GM10248 (cell line): ENCODE results near the gene RAET1E.
"Not testable (repeated sequence)": the region's sequence is repeated elsewhere in the genome, so short reads cannot be mapped to it uniquely, and the experiment has no call there.

Experiments used
- CTCF ChIA-PET: fragments of 300-600 bp; sonication (Branson Sonifier 250); formaldehyde crosslinking; extraction: SDS; loops from one replicate; lab custom pipeline; 2021; ENCODE audit warnings: antibody characterized with exemption; lab: Yijun Ruan, JAX
- POLR2A ChIA-PET: fragments of 350-650 bp; sonication (Branson Sonifier 250); formaldehyde crosslinking; extraction: SDS; loops from one replicate; lab custom pipeline; 2020; ENCODE audit warnings: antibody characterized with exemption; lab: Yijun Ruan, JAX
- DNase-seq: peaks from one replicate; pipeline ENCODE4 v3.0.0; 2012; ENCODE audit errors: extremely low spot score
- TF ChIP-seq, protein P1 (sequence below): IDR thresholded peaks from 2 replicates; pipeline ENCODE4 v1.5.1; 2012; ENCODE audit warnings: mild to moderate bottlenecking, low read depth; ENCODE audit errors: extremely low read depth, missing control alignments, control extremely low read depth

RAET1E gene

DNA sequence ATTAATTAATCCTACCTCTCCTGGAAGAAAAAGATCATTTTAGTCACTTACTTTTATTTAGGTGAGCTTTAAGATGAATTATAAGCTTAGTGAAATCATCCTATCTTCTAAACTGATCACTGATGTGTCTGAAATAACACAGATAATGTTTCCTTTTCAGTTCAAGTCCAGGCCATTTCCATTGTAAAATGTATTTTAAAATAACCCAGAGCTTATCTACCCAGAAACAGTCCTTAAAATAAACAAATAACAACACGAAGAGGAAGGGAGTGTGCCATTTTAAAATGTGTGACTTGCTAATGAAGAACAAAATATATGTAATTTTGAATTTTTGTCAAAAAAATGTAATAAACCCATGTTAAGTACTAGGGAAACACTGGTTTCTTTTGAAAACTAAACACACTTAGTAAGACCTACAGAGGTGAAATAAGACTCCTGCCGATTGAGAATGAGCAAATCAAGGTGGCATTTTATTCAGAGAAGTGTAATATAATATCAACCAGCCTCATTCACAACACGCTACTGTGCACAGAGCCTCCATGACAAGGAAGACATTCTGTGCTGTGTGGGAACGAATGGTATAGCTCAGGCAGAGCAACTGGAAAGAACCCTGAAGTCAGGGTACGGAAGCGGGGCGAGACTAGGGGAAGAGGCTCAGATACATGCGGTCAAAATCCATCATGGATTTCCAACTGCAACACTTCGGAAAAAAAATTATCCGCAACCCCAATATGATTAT lies 41.5 kb downstream of the RAET1E start:
- DNase-seq = no peak
- ChIA-PET POLR2A (no interaction called here), CTCF (interaction anchor here (0.7 to 1.2 kb wide), 3 partner anchors 8 to 33 kb away, joined by 3 to 4 read pairs (median 3); partner anchors contain the start of gene LRP11)
- TF ChIP-seq, protein P1, sequence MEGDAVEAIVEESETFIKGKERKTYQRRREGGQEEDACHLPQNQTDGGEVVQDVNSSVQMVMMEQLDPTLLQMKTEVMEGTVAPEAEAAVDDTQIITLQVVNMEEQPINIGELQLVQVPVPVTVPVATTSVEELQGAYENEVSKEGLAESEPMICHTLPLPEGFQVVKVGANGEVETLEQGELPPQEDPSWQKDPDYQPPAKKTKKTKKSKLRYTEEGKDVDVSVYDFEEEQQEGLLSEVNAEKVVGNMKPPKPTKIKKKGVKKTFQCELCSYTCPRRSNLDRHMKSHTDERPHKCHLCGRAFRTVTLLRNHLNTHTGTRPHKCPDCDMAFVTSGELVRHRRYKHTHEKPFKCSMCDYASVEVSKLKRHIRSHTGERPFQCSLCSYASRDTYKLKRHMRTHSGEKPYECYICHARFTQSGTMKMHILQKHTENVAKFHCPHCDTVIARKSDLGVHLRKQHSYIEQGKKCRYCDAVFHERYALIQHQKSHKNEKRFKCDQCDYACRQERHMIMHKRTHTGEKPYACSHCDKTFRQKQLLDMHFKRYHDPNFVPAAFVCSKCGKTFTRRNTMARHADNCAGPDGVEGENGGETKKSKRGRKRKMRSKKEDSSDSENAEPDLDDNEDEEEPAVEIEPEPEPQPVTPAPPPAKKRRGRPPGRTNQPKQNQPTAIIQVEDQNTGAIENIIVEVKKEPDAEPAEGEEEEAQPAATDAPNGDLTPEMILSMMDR = no peak

DNA sequence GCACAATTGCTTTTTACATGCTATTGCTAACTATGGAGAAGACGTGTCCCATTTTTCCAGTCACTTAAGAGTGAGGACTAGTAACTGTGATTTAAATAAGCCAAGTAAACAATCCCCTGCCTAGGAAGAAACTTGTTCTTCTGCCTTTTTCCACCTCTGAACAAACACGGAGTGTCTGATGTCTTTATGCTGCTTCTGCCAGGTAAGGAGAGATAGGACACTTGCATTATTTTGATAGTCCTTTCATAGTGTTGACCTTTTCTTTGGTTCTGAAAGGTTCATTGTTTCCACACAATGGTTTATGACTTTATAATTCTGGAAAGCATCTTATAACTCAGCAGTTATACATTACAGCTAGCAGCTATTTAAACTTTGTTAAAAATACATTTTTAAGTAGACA lies 42.2 kb downstream of the RAET1E start:
- DNase-seq = no peak

DNA sequence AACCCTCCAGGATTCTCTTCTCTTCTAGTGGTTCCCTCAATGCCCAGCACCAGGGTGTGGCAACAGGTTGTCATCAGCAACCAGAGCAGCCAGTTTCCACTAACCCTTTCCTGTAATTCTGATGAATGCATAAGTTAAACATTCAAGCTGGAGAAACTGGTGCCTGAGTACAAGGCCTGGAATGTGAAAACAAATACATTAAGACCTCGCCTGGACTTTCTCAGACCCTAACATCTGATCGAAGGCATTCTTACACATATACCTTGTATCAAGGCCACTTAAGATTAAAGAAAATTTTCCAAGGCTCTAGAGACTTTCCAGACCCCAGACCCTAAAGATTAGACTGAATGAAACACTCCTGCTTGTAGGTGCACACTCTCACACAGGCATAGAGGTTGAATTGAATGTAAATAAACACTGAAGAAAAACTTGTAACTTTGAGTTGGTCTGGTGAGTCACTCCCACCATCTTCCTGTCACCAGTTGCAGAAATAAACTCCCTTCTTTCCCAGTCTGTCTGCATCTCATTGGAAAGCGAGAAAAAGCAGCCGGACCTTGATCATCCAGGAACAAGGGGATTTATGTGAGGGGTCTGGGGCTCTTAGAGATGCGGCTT lies 42.8 kb downstream of the RAET1E start:
- ChIA-PET CTCF (interaction anchor here (1.2 kb wide), 1 partner anchor 9 kb away, joined by 4 read pairs; no protein-coding TSS in a partner anchor), POLR2A (no interaction called here)

More for the DNA sequence above, 42.2 kb downstream of the RAET1E start:
- ChIA-PET POLR2A (no interaction called here), CTCF (interaction anchor here (1.2 kb wide), 2 partner anchors 9 to 33 kb away, joined by 3 to 4 read pairs; no protein-coding TSS in a partner anchor)
- TF ChIP-seq, protein P1 = no peak

DNA sequence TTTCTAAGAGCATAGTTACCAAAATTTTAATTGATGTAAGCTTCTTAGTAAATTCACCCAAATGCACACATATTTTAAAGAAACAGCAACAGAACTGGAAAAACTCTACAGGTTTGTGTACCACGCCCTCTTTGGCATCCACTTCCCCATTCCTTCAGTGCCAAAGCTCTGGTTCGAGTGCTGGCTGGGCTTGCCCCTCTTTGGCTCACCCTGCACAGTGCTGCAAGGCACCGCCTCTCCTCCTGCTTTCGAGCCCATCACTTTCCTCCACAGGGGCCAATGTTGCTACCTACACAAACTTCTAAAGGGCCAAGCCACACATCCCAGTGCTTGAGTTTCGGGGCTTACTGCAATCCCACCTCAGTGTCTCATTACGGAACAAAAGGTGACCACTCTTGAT lies 43.4 kb downstream of the RAET1E start:
- CTCF ChIA-PET = interaction anchor here (0.9 kb wide), 1 partner anchor 14 kb away, joined by 4 read pairs; no protein-coding TSS in a partner anchor
- TF ChIP-seq, protein P1 = no peak
- POLR2A ChIA-PET = no interaction called here
- no peak for DNase-seq

More for the DNA sequence above, 42.8 kb downstream of the RAET1E start:
- TF ChIP-seq, protein P1 = no peak
- DNase-seq = no peak

DNA sequence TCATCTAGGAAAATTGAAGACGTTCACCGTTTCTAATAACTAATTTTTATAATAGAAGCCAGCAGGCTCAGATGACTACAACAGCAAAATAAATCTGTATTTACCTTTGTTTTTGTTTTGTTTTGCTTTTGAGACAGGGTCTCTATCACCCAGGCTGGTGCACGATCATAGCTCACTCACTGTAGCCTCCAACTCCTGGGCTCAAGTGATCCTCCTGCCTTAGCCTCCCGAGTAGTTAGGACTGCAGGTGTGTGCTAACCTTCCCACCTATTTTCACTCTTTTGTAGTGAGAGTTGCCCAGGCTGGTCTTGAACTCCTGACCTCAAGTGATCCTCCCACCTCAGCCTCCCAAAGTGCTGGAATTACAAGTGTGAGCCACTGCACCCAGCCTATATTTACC lies 43.9 kb downstream of the RAET1E start:
- CTCF ChIA-PET = interaction anchor here (0.9 kb wide), 1 partner anchor 13 kb away, joined by 4 read pairs; no protein-coding TSS in a partner anchor
- DNase-seq, POLR2A ChIA-PET: not testable (repeated sequence)

DNA sequence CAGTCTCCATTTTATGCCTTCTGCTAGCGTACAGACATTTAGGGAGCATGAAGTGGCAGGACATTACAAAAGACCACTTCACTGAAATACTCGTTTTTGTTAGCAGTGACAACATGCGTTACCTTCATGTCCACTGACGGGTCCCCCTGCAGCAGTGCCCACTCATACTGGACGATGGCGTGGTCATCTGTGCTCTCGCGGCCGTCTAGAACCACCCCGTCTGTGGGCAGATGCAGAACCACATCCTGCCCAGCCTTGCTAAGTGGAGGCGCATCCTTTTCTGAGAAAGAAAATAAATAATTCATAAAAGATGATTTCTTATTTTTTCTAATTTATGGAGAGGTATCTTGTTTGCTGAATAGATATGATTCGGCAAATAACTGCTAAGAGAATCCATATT lies 45.0 kb downstream of the RAET1E start:
- DNase-seq = no peak
- TF ChIP-seq, protein P1 = no peak
- ChIA-PET CTCF (no interaction called here), POLR2A (no interaction called here)

DNA sequence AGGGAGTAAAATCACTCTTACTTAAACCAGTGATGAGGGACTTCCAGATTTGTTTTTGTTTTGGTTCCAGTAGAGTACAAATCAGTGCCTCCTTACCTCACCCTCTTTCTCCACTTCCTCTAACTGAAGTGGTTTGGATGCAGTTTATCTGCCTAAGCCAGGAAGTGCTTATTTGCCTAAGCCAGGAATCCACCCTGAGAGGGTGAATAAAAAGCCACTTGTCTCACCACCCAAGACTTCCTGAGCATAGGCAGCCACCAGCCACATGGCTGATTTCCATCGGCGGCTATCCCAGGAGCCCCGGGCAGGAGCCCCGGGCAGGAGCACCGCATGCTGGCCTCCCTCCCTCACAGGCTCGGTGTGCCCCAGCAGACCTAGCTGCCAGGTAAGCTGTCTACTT lies 45.7 kb downstream of the RAET1E start:
- no peak for DNase-seq
- CTCF ChIA-PET = no interaction called here
- TF ChIP-seq, protein P1 = no peak
- POLR2A ChIA-PET = no interaction called here
